Bronchial epithelial cell (primary cell): ENCODE data around the gene KRT4. TPM values are rescaled to one million over a fixed set of nuclear protein-coding genes. Genes with fewer than 3 reads are reported as not detected.

Experiments used
- DNase-seq: peaks from one replicate; pipeline ENCODE4 v3.0.0-alpha.2; 2010; ENCODE audit warnings: low read depth
- FAIRE-seq: peaks from 2 replicates; lab custom pipeline; 2011; peaks lifted over from hg19 to GRCh38; lab: Jason Lieb, UNC
- H3K27me3 ChIP-seq: 2 replicates; pipeline ENCODE4 v1.5.1; 2011; ENCODE audit warnings: low read length; ENCODE audit not compliant: control insufficient read depth, insufficient read depth
- H3K36me3 ChIP-seq: 2 replicates; pipeline ENCODE4 v1.5.1; 2011; ENCODE audit warnings: low read length; ENCODE audit not compliant: control insufficient read depth, insufficient read depth
- H3K4me3 ChIP-seq: 2 replicates; pipeline ENCODE4 v1.5.1; 2011; ENCODE audit warnings: mild to moderate bottlenecking, low read depth, low read length, control low read depth
- CTCF ChIP-seq: IDR thresholded peaks from 2 replicates; pipeline ENCODE4 v1.5.1; 2011; ENCODE audit warnings: mild to moderate bottlenecking, moderate library complexity, low read length, control low read depth, inconsistent platforms; ENCODE audit not compliant: insufficient read depth, severe bottlenecking
- total RNA-seq: library from RNA; depleted of rRNA; stranded (reverse); fragments of >200 nt; gene quantifications from 2 replicates; pipeline ENCODE4 v1.2.1, GENCODE V29; 2014

KRT4 gene
- total RNA-seq, 1 donor from 2014 or later, result 66.6 TPM

DNA sequence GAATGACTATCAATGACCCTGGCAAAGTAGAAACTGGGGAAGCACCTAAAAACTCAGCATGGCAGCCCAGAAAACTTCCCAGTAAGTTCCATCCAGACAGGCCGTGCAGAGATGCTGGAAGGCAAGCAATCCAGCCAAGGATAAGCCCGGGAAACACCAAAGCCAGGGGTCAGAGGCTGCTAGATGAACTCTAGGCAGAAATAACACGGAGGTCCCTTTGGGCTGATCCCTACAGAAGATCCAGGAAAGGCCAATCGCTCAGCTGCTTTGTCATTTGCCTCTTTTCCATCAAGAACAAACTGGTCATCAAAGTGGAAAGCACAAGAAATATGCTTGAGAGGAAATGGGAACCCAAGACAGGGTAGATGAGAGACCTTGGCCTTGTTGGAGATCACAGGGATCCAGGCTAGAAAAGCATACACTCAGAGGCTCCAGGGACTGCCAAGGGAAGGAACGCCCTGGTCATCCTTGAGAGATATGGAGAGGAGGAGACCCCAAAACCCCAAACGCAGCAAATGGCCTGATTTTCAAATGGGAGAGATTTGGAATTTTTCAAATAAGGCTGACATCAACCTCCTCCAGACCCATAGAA is 13.7 kb upstream of the KRT4 start:
- DNase-seq (no peak), FAIRE-seq (no peak)
- TF ChIP-seq CTCF, result no peak

GRCh38 chr12:52826611-52827498 is 12.9 kb upstream of the KRT4 start:
- DNase-seq, result no peak
- no peak for TF ChIP-seq CTCF
- Histone ChIP-seq H3K36me3 (no peaks in the 10 kb centered on the region), H3K4me3 (no peak overlapping the region), H3K27me3 (no peaks in the 10 kb centered on the region)
- FAIRE-seq, result no peak

More for the DNA sequence above, 13.7 kb upstream of the KRT4 start:
- no peaks in the 10 kb centered on the region for H3K36me3 ChIP-seq
- no peak overlapping the region for H3K4me3 ChIP-seq
- no peaks in the 10 kb centered on the region for H3K27me3 ChIP-seq

DNA sequence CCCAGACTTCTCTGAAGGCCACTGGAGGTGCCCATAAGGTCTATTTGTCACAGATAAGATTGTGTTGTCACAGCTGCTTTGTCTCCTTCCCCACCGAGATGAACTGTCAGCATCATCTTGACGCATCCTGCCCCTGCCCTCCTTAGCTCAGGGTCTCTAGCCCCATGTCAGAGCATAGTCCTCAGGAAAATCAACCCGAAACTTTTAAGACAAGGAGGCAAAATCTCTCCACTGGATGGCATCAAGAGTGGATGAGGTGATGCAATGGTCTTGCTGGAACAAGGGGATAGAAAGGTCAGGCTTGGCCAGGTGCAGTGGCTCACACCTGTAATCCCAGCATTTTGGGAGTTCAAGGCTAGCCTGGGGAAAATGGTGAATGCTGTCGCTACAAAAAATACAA is 12.0 kb upstream of the KRT4 start:
- TF ChIP-seq CTCF, result no peak
- no peaks in the 10 kb centered on the region for H3K36me3 ChIP-seq
- DNase-seq (no peak), FAIRE-seq (peak; percentile 62)
- H3K27me3 ChIP-seq, result no peaks in the 10 kb centered on the region
- no peak overlapping the region for H3K4me3 ChIP-seq

- TF ChIP-seq CTCF, result no peak
- FAIRE-seq (no peak), DNase-seq (no peak)
- Histone ChIP-seq H3K36me3 (no peaks in the 10 kb centered on the region), H3K27me3 (no peaks in the 10 kb centered on the region), H3K4me3 (no peak overlapping the region)
Observed at GRCh38 chr12:52824741-52825410, 11.0 kb upstream of the KRT4 start.

- no peak for DNase-seq
- Histone ChIP-seq H3K27me3 (no peaks in the 10 kb centered on the region), H3K4me3 (no peak overlapping the region), H3K36me3 (no peaks in the 10 kb centered on the region)
- TF ChIP-seq CTCF, result no peak
- no peak for FAIRE-seq
Observed at GRCh38 chr12:52823761-52824450, 10.0 kb upstream of the KRT4 start.
